Mesendoderm (in vitro differentiated cells): ENCODE data around the gene NDUFAF2.
"Not testable (repeated sequence)": the region's sequence is repeated elsewhere in the genome, so short reads cannot be mapped to it uniquely, and the experiment has no call there.

ENCODE experiments used
- DNase-seq: peaks from one replicate; pipeline ENCODE4 v3.0.0; 2013
- H2AK5ac ChIP-seq: 2 replicates; pipeline ENCODE4 v1.6.1; 2013; ENCODE audit warnings: low read length, inconsistent platforms
- H2BK120ac ChIP-seq: 2 replicates; pipeline ENCODE4 v1.6.1; 2013; ENCODE audit warnings: low read depth, mild to moderate bottlenecking, low read length, moderate library complexity, mixed read lengths
- H2BK15ac ChIP-seq: replicated peaks from 2 replicates; pipeline ENCODE4 v1.6.1; 2013; ENCODE audit warnings: low read depth, mild to moderate bottlenecking, moderate library complexity
- H2BK5ac ChIP-seq: 2 replicates; pipeline ENCODE4 v1.6.1; 2013; ENCODE audit warnings: low read length, inconsistent platforms
- H3K18ac ChIP-seq: 2 replicates; pipeline ENCODE4 v1.6.1; 2013; ENCODE audit warnings: mild to moderate bottlenecking, low read length, mixed read lengths
- H3K23ac ChIP-seq: one replicate; pipeline ENCODE4 v1.6.1; 2013; ENCODE audit warnings: low read length
- H3K27ac ChIP-seq: 2 replicates; pipeline ENCODE4 v1.5.1; 2013; ENCODE audit warnings: low read depth, mild to moderate bottlenecking, inconsistent platforms, low read length, moderate library complexity
- H3K27me3 ChIP-seq: 2 replicates; pipeline ENCODE4 v1.6.1; 2013; ENCODE audit warnings: low read length, control low read depth, mild to moderate bottlenecking, inconsistent platforms; ENCODE audit not compliant: insufficient read depth, poor library complexity
- H3K36me3 ChIP-seq: 2 replicates; pipeline ENCODE4 v1.6.1; 2013; ENCODE audit warnings: low read length, inconsistent platforms; ENCODE audit not compliant: control insufficient read depth, insufficient read depth
- H3K4ac ChIP-seq: one replicate; pipeline ENCODE4 v1.6.1; 2013; ENCODE audit warnings: low read depth, mild to moderate bottlenecking, low read length, moderate library complexity
- H3K4me1 ChIP-seq: 2 replicates; pipeline ENCODE4 v1.6.1; 2013; ENCODE audit warnings: low read depth, low read length, inconsistent platforms; ENCODE audit not compliant: control insufficient read depth
- H3K4me2 ChIP-seq: 2 replicates; pipeline ENCODE4 v1.6.1; 2013; ENCODE audit warnings: low read length
- H3K4me3 ChIP-seq: 2 replicates; pipeline ENCODE4 v1.5.1; 2013; ENCODE audit warnings: mild to moderate bottlenecking, low read length
- H3K56ac ChIP-seq: one replicate; pipeline ENCODE4 v1.6.1; 2013; ENCODE audit warnings: low read length
- H3K79me1 ChIP-seq: 2 replicates; pipeline ENCODE4 v1.6.1; 2013; ENCODE audit warnings: low read length, inconsistent platforms
- H3K79me2 ChIP-seq: 2 replicates; pipeline ENCODE4 v1.6.1; 2013; ENCODE audit warnings: mild to moderate bottlenecking, low read length; ENCODE audit not compliant: control insufficient read depth, insufficient read depth
- H3K9ac ChIP-seq: 2 replicates; pipeline ENCODE4 v1.6.1; 2013; ENCODE audit warnings: low read length, inconsistent platforms
- H4K5ac ChIP-seq: one replicate; pipeline ENCODE4 v1.6.1; 2013; ENCODE audit warnings: low read length
- H4K8ac ChIP-seq: one replicate; pipeline ENCODE4 v1.6.1; 2013; ENCODE audit warnings: low read depth, mild to moderate bottlenecking, control low read depth, low read length, moderate library complexity
- WGBS: extraction: QIAGEN DNeasy Blood & Tissue Kit; methylation state at CpG from one replicate; pipeline ENCODE4 v1.1.7; 2013; ENCODE audit warnings: low lambda C conversion rate, missing lambda C conversion rate; ENCODE audit not compliant: insufficient coverage; ENCODE audit errors: extremely low coverage; 5-methylcytosine and 5-hydroxymethylcytosine counted together

The NDUFAF2 gene

GRCh38 chr5:61030163-61030482, 85.1 kb downstream of the NDUFAF2 start:
- Histone ChIP-seq H3K9ac (no peak overlapping the region), H3K27me3 (no peaks in the 10 kb centered on the region), H3K4me2 (no peak overlapping the region), H2BK5ac (no peak overlapping the region), H3K79me2 (no peaks in the 10 kb centered on the region), H2BK15ac (no peak overlapping the region), H3K23ac (no peak overlapping the region), H3K27ac (no peak overlapping the region), H3K36me3 (no peaks in the 10 kb centered on the region), H4K8ac (no peak overlapping the region), H2AK5ac (no peak overlapping the region), H3K4ac (no peak overlapping the region), H3K79me1 (no peaks in the 10 kb centered on the region), H3K56ac (no peak overlapping the region), H3K4me3 (no peak overlapping the region), H4K5ac (no peak overlapping the region), H2BK120ac (no peak overlapping the region), H3K18ac (no peak overlapping the region), H3K4me1 (no peaks in the 10 kb centered on the region)
- DNase-seq = no peak

- not testable (repeated sequence) for H3K18ac ChIP-seq, H4K8ac ChIP-seq, H3K4me1 ChIP-seq, H3K23ac ChIP-seq, H3K79me2 ChIP-seq, H3K9ac ChIP-seq, H3K4ac ChIP-seq, DNase-seq, H2BK120ac ChIP-seq, H3K27ac ChIP-seq, H2BK15ac ChIP-seq, H2BK5ac ChIP-seq, H3K79me1 ChIP-seq, H3K36me3 ChIP-seq, H2AK5ac ChIP-seq, H3K4me2 ChIP-seq, H4K5ac ChIP-seq, H3K27me3 ChIP-seq, H3K56ac ChIP-seq, H3K4me3 ChIP-seq
- no CpG with 5 or more reads among the region's 1 CpG for WGBS
These were observed 86.3 kb downstream of the NDUFAF2 start for GRCh38 chr5:61031301-61031700.

DNA sequence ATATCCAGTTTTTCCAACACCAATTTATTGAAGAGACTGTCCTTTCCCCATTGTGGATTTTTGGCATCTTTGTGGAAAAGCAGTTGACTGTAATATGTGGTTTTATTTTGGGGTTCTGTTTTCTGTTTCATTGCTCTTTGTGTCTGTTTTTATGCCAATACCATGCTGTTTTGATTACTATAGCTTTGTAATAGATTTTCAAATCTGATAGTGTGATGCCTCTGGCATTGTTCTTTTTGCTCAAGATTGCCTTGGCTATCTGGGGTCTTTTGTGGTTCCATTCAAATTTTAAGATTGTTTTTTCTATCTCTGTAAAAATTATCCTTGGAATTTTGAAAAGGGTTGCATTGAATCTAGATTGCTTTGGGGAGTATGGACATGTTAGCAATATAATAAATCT, 99.5 kb downstream of the NDUFAF2 start:
- no peak overlapping the region for H2AK5ac ChIP-seq
- no peak for DNase-seq
- H3K23ac ChIP-seq = no peak overlapping the region
- H3K56ac ChIP-seq = no peak overlapping the region
- no peaks in the 10 kb centered on the region for H3K79me1 ChIP-seq
- H3K4me3 ChIP-seq = no peak overlapping the region
- H4K8ac ChIP-seq = no peak overlapping the region
- no peak overlapping the region for H2BK5ac ChIP-seq
- no peaks in the 10 kb centered on the region for H3K4me1 ChIP-seq
- H3K27ac ChIP-seq = no peak overlapping the region
- no peak overlapping the region for H3K18ac ChIP-seq
- no peak overlapping the region for H2BK15ac ChIP-seq
- no peak overlapping the region for H3K4me2 ChIP-seq
- H3K27me3 ChIP-seq = no peaks in the 10 kb centered on the region
- H3K36me3 ChIP-seq = no peaks in the 10 kb centered on the region
- no peak overlapping the region for H3K9ac ChIP-seq
- no peaks in the 10 kb centered on the region for H3K79me2 ChIP-seq
- H2BK120ac ChIP-seq = no peak overlapping the region
- no peak overlapping the region for H4K5ac ChIP-seq
- no peak overlapping the region for H3K4ac ChIP-seq

- Histone ChIP-seq H3K4me1 (no peaks in the 10 kb centered on the region), H3K4me3 (no peak overlapping the region), H4K8ac (no peak overlapping the region), H3K9ac (no peak overlapping the region), H3K36me3 (no peaks in the 10 kb centered on the region), H2BK120ac (no peak overlapping the region), H3K56ac (no peak overlapping the region), H3K27me3 (no peaks in the 10 kb centered on the region), H2BK5ac (no peak overlapping the region), H3K27ac (no peak overlapping the region), H4K5ac (no peak overlapping the region), H3K4me2 (no peak overlapping the region), H3K23ac (no peak overlapping the region), H3K79me2 (no peaks in the 10 kb centered on the region), H2AK5ac (no peak overlapping the region), H2BK15ac (no peak overlapping the region), H3K79me1 (no peaks in the 10 kb centered on the region), H3K4ac (no peak overlapping the region), H3K18ac (no peak overlapping the region)
- no peak for DNase-seq
These were observed 102.3 kb downstream of the NDUFAF2 start for GRCh38 chr5:61047346-61047745.

DNA sequence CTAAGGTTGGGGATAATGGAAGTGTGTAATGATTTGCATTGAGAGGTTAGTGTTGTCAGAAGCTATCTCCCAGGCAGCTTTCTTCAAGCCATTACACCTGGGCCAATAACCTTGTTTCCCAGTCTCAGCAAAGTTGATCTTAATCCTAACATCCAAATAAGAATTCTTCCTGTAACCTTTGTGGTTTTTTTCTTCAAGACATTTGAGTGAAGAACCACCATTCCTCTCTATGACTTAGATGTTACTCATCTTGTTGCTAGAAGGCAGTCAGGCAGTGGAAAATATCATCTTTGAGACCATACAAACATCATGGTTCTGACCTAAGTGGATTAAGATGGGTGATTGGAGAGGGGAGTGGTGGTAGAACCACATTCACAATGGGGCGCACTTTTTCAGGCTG, 103.5 kb downstream of the NDUFAF2 start:
- H4K8ac ChIP-seq = no peak overlapping the region
- H2AK5ac ChIP-seq = no peak overlapping the region
- no peak for DNase-seq
- no peaks in the 10 kb centered on the region for H3K36me3 ChIP-seq
- no peak overlapping the region for H3K9ac ChIP-seq
- no peak overlapping the region for H2BK15ac ChIP-seq
- H2BK5ac ChIP-seq = no peak overlapping the region
- H3K23ac ChIP-seq = no peak overlapping the region
- H3K27me3 ChIP-seq = no peaks in the 10 kb centered on the region
- no peak overlapping the region for H3K4me2 ChIP-seq
- H2BK120ac ChIP-seq = no peak overlapping the region
- no peak overlapping the region for H4K5ac ChIP-seq
- no peak overlapping the region for H3K27ac ChIP-seq
- no peaks in the 10 kb centered on the region for H3K79me2 ChIP-seq
- no peak overlapping the region for H3K18ac ChIP-seq
- no peak overlapping the region for H3K4ac ChIP-seq
- no peak overlapping the region for H3K56ac ChIP-seq
- no peaks in the 10 kb centered on the region for H3K4me1 ChIP-seq
- no peaks in the 10 kb centered on the region for H3K79me1 ChIP-seq
- H3K4me3 ChIP-seq = no peak overlapping the region
- WGBS = no CpG with 5 or more reads among the region's 1 CpG

- no CpG with 5 or more reads among the region's 1 CpG for WGBS
- no peaks in the 10 kb centered on the region for H3K79me2 ChIP-seq
- H3K36me3 ChIP-seq = no peaks in the 10 kb centered on the region
- no peak overlapping the region for H3K23ac ChIP-seq
- H4K5ac ChIP-seq = no peak overlapping the region
- no peak overlapping the region for H3K4ac ChIP-seq
- no peak overlapping the region for H3K9ac ChIP-seq
- DNase-seq = no peak
- H3K56ac ChIP-seq = no peak overlapping the region
- H2AK5ac ChIP-seq = no peak overlapping the region
- H2BK5ac ChIP-seq = no peak overlapping the region
- H3K79me1 ChIP-seq = no peaks in the 10 kb centered on the region
- no peak overlapping the region for H2BK120ac ChIP-seq
- H3K4me3 ChIP-seq = no peak overlapping the region
- H3K27me3 ChIP-seq = no peaks in the 10 kb centered on the region
- no peaks in the 10 kb centered on the region for H3K4me1 ChIP-seq
- no peak overlapping the region for H4K8ac ChIP-seq
- H3K27ac ChIP-seq = no peak overlapping the region
- H2BK15ac ChIP-seq = no peak overlapping the region
- H3K4me2 ChIP-seq = no peak overlapping the region
- no peak overlapping the region for H3K18ac ChIP-seq
These were observed 105.3 kb downstream of the NDUFAF2 start for GRCh38 chr5:61050292-61050691.
